SK-N-MC (cell line): ENCODE data around the gene SCG5.

Experiments used
- EZH2 ChIP-seq: fragments of 200-600 bp; sonication (generic); IDR thresholded peaks from one replicate; pipeline ENCODE4 v1.6.1; 2017; ENCODE audit warnings: antibody characterized with exemption
- FOXP2 ChIP-seq: optimal IDR thresholded peaks from 2 replicates; pipeline ENCODE3; 2011; ENCODE audit warnings: mild to moderate bottlenecking, moderate library complexity; ENCODE audit not compliant: insufficient read depth; ENCODE audit errors: extremely low read length, control extremely low read depth
- POLR2AphosphoS5 ChIP-seq: IDR thresholded peaks from 2 replicates; pipeline ENCODE4 v1.6.1; 2012; ENCODE audit warnings: mild to moderate bottlenecking, low read depth, low read length, borderline replicate concordance

DNA sequence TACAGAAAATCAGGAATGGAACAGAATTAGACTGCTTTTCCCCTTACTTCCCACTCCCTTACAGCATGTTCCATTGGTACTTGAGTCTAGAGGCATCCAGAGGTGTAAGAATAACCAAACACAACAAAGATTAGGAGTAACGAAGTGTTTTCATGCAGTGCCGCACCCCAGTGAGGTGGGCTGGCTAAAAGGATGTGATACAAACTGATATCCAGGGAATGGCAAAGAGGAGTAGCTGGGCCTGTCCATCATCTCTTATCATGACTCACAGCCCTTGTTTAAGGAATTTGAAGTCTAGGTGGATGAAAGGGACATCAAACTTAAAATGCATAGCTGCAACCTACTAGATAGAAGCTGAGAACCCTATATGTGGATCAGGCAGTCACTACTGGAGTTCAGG is 16.4 kb downstream of the SCG5 start:
- TF ChIP-seq POLR2AphosphoS5 (no peak), EZH2 (no peak), FOXP2 (no peak)
